Vagina (tissue), 2 donors: Measurements from ENCODE around the gene PSMD11.

Experiments
- CTCF ChIP-seq, 3 experiments: fragments of 450-650 bp in 2 of 3; fragments of 200-600 bp in 1 of 3; sonication (generic) in 1 of 3; IDR thresholded peaks; one replicate each; pipeline ENCODE4 v1.5.1; 2017 to 2019; ENCODE audit warnings: antibody characterized with exemption in 3 of 3, mild to moderate bottlenecking in 2 of 3, moderate library complexity in 2 of 3
- POLR2A ChIP-seq, 2 donors: fragments of 450-650 bp; IDR thresholded peaks; one replicate each; pipeline ENCODE4 v1.6.1; 2017; ENCODE audit warnings: antibody characterized with exemption in 2 of 2, mild to moderate bottlenecking in 2 of 2, moderate library complexity in 2 of 2
- POLR2AphosphoS5 ChIP-seq, 2 donors: sonication (generic); formaldehyde crosslinking; IDR thresholded peaks; one replicate each; pipeline ENCODE4 v1.9.0; 2017; ENCODE audit warnings: antibody characterized with exemption in 2 of 2, mild to moderate bottlenecking in 2 of 2, low read depth in 1 of 2; ENCODE audit not compliant: insufficient read depth in 1 of 2

GRCh38 chr17:32484041-32484461, 39.7 kb downstream of the PSMD11 start:
- no peak for TF ChIP-seq POLR2A (IDR thresholded peaks at IDR 0.05)
- TF ChIP-seq CTCF (IDR thresholded peaks at IDR 0.05), result no peak
- TF ChIP-seq POLR2AphosphoS5 (IDR thresholded peaks at IDR 0.05; ENCODE audit: insufficient read depth in 1 of 2, low read depth in 1 of 2), result no peak
